GM21390 (cell line): ENCODE measurements around the gene LAX1.
"Not testable (repeated sequence)": the region's sequence is repeated elsewhere in the genome, so short reads cannot be mapped to it uniquely, and the experiment has no call there.

Experiments
- ATAC-seq: cut with Tn5 transposase; IDR thresholded peaks from one replicate; pipeline ENCODE4 v1.9.1; 2021; ENCODE audit not compliant: unreplicated experiment

Gene LAX1, protein sequence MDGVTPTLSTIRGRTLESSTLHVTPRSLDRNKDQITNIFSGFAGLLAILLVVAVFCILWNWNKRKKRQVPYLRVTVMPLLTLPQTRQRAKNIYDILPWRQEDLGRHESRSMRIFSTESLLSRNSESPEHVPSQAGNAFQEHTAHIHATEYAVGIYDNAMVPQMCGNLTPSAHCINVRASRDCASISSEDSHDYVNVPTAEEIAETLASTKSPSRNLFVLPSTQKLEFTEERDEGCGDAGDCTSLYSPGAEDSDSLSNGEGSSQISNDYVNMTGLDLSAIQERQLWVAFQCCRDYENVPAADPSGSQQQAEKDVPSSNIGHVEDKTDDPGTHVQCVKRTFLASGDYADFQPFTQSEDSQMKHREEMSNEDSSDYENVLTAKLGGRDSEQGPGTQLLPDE

DNA sequence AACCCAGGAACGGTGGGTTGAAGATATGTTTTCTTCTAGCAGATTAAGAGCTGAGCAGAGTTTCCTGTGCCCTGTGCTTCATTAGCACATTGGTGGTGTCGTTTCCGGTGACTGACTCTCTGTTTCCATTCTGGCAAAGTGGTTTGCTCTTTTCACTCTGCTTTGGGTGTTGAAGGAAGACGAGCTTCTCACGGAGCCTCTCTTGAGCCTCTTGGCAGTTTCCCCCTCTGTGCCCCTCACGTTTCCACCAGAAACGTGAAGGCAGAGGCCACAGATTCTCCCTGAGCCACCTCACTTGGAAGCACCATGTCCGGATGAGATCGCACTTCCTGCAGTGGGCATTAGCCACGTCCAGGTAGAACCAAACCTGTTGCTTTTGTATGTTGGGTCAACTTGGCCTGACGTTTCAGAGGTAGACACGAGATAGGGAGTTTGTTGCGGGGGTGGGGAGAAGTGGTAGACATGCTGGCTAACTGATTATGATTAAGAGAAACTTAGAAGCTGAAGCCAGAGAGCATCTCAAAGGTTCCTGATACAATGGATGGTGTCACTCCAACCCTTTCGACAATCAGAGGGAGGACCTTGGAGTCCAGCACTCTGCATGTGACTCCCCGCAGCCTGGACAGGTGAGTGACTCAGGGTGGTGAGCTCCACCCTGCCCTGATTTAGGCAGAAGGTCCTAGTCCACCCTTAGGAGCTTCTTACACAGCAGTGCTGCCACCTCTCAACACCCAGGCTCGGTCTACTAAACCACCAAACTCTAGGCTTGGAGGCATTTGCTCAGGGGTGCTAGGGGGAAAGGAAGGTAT, at the start of gene LAX1:
TSS of gene LAX1 (plus strand) at position 155 of the 809 bp plus-strand sequence. CDS start at position 538, 383 bp downstream.
- ATAC-seq: no peak

DNA sequence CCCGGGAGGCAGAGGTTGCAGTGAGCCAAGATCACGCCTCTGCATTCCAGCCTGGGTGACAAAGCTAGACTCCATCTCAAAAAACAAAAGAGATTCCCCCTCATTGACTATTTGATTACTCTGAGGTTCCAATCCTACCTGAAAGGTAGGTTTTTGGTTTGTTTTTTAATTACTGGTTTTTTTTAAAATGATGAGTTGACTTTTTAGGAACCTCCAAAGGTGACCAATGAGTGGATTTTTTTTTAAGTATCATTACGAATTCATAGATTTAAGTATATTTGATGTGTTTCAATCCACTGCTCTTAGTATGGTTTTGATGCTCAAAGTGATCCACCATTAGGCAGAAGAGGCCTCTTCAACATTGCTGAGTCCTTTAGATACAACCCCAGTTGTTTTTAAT, 47.9 kb upstream of the LAX1 start:
- ATAC-seq: no peak

DNA sequence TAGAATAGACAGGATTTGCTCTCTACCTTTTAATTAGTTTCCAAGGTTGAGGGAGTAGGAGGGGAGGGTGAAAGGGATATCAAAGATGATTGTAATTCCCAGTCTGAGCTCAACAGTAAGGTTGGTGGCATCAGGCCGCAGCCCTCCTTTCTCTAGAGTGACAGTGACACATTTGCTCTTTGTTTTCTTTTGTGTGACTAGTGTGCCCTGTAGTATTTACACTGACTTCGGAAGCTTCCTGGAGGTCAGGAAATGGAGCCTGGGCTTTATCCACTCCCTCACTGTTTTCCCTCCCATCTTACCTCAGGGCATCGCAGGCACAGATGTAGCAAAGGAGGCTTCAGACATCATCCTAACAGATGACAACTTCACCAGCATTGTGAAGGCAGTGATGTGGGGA, 44.7 kb upstream of the LAX1 start:
- ATAC-seq: no peak

DNA sequence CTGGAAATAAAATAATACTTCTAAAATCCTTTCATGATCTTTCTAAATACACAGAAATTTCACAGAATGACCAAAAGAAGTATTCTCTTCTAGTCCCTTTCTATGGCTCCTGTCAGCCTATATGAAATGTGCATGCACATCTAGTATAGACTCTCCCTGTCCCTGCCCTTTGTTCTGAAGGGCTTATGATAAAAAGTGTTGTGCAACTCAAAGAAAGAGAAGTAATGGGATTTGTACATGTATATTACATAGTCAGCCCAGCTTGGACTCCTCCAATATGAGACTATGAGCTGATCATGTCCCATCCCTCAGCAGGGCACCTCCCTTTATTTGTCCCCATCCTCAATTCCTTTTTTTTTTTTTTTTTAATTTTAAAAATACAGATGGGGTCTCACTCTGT, 42.1 kb upstream of the LAX1 start:
- ATAC-seq: no peak

DNA sequence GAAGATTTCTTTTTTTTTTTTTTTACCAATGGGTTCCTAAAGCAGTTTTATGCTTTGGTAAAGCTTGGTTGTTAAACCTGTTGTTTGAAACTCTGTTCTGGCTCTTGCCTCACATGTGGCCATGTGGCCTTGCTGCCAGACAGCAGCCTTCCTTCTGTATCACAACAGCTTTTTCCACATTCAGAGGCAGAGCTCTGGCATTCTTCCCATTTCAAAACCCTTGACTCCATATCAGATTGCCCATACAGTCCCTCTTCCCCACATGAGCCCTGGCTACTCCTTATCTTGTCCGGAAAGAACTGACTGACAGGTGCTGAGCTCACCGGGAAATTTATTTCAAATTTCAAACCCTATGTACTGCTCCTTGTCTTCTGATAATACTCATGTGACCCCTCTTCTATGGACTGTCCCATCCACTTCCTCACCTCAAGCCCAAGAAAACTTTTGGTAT, 38.5 kb upstream of the LAX1 start:
- no peak for ATAC-seq

DNA sequence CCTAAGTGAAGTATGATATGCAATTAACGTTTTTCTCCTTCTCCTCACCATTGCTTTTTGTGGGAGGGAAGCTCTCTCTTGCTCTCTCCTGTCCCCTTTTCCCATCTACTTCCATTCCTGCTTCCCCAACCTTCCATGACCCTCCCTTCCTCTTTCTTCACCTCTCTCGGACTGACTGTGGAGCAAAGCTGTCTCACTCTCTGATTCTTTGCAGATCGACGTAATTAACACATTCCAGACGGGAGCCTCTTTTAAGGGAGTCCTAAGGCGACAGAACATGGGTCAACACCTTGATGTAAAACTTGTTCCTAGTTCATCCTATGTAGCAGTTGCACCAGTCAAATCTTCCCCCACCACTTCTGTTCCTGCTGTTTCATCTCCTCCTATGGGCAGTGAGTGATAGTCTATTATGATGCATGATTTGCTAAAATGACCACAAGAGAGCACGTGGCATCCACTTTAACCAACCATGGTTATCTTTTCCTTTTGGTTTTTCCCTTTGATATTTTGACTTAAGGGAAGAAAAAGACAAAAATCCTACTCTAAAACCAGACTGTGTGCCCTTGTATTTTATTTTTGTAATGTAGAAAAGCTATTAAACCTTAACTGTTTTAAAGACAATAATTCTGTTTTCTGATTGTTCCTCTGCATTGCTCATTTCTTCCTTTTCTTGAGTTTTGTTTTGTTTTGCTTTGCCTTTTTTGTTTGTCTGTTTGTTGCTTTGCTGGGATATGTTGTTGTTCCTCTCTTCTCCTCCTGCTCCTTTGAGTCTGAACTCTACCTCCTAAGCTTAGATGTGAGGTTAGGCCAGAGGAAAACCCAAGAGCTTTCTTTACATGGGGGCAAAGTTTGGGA, 31.7 kb upstream of the LAX1 start:
- ATAC-seq: no peak

DNA sequence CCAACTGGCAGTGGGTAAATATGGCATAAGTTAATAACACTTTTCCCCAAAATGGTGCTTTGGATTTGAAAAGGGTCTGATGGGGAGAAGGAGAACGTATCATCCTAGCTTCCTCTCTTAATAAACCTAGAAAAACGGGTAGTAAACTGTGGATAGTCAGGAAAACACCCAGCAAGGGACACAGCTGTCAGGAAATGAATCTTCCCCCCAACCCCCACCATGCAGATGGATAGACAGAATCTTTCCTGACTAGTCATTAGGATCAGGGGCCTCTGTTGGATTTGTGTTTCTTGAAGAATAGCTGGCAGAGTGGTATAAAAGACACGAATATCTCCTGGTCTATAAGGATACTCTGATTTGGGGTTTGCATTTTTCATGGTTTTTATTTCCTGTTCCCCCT, 22.5 kb upstream of the LAX1 start:
- ATAC-seq: no peak

DNA sequence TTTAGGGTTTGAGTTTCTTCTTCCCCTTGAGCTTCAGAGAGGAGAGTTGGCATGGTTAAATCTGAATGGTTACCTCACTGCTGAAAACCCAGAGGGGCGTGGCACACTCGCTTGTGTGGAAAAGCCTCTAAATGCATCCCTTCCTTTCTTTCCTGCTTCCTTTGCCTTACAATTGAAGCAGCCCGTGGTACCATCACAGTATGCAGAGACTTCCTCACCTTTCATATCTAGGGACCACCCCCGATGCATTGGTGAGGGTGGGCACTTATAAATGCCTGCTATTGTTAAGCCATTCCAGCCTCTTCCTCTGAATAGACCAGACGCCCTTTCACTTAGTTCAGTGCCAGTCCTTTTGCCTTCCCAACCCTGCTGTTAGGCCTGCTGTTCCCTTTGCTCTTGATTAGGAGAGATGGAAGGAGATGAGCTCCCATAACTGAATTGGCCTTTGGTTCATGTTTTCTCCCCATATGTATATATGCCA, 21.9 kb upstream of the LAX1 start:
- no peak for ATAC-seq

DNA sequence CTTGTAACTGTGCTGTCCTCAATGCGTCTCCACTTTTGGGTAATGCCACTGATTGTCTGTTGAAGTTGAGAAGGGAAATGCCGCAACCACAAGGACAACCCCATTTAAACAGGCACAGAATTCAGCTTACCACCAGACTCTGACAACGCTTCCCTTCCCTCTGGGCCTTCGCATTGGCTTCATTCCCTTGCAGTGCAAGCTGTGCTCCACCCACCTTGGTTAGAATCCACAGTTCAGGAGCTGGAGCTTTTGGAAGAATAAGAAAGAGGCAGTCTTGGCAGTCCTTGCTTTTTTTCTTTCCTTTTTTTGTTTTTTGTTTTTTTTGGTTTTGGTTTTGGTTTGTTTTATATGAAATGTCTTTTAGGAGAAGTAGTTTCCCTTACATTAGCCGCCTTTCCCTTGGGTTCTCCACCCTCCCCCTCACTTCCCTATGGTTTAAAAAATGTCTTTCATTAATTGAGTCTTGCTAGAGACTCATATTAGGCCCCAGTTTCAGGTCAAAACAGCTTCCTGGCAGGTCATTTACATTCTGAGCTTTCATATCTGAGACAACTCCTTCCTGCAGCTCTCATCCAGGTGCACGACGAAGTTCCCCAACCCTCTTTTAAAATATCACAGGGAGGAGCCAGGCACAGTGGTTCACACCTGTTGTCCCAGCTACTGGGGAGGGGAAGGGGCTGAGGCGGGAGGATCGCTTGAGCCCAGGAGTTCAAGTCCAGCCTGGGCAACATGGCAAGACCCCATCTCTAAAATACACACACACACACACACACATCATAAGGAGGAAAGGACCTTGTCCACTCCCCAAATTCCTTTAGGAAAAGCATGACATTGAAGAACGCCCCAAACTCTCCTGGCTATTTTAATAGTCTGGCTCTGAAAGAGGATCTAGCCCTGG, 20.7 kb upstream of the LAX1 start:
- no peak for ATAC-seq

DNA sequence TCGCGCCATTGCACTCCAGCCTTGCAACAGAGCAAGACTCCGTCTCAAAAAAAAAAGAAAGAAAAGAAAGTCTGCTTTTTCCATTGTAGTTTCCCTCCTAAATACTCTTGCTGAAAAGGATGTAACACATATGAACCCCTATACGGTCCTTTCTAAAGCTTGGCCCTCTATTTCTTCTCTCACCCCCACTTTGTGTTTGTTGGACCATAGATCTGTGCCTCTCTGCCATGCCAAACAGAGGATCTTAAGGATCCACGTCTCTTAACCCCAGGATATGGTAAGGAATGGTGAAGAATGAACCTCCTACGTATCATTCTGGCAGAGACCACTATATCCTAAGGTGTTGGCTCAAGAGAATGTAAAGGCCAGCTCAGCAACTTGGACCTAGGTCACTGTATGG, 18.7 kb upstream of the LAX1 start:
- no peak for ATAC-seq

DNA sequence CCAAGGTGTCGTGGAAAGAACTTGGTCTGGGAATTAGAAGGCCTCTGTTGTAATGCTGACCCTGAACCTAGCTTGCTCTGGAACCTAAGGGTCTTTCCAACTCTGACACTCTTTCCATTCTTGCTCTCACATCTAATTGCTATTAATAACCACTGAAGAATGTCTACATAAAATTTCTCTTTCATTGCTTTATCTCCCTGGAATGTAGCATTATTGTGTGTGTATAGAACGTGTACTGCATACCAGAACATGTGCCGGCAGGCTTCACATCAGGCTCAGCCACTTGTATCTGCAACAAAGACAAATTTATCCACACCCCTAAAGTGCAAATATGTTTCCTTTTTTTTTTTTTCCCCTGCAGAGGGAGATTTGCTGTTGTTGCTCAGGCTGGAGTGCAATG, 13.9 kb upstream of the LAX1 start:
- no peak for ATAC-seq

DNA sequence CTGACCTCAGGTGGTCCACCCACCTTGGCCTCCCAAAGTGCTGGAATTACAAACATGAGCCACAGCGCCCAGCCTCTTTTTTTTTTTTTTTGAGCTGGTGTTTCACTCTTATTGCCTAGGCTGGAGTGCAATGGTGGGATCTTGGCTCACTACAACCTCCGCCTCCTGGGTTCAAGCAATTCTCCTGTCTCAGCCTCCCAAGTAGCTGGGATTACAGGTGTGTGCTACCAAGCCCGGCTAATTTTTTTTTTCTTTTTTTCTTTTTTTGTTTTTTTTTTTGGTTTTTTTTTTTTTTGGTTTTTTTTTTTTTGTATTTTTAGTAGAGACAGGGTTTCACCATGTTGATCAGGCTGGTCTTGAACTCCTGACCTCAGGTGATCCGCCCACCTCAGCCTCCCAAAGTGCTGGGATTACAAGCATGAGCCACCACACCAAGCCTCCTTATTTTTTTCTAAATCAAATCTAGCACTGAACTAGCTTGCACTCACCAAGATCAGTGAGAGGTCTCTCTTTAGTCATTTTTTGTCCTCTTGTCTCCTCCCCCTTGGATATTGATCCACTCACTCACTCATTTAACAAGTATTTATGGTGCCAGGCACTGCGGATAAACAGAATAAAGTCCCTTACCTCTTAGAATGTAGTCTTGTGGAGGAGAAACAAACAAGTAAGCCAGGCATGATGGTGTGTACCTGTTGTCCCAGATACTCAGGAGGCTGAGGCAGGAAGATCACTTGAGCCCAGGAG, 13.2 kb upstream of the LAX1 start:
- ATAC-seq: not testable (repeated sequence)

DNA sequence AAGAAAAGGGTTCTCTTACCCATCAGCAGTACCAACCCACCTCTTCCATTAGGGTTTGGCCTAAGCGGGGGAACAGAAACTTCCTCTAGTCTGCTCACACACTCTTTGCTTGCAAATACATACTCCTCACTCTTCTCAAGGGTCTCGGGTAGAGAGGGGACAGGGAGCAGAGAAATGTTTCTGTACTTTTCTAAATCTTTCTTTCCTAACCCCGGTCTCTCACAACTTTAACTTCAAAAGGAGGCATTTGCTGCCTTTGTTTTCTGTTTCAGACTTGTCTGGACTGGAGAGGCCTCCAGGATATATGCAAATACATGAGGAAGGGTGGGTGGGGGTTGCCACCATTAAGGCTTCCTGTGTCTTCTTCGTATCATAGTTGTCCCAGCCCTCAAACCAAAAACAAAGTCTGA, 10.5 kb upstream of the LAX1 start:
- ATAC-seq: peak; percentile 83

DNA sequence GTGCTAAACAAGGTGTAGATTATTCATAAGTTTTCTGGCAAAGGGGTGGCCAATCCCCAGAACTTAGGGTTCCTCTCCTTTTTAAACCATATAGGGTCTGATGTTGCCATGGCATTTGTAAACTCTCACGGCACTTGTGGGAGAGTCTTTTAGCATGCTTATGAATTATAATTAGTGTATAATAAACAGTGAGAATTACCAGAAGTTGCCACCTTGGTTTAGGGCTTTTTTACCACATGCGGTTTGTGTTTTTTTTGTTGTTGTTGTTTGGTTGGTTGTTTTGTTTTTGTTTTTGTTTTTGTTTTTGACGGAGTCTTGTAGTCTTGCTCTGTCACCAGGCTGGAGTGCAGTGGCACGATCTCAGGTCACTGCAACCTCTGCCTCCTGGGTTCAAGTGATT, 8.9 kb upstream of the LAX1 start:
- no peak for ATAC-seq

DNA sequence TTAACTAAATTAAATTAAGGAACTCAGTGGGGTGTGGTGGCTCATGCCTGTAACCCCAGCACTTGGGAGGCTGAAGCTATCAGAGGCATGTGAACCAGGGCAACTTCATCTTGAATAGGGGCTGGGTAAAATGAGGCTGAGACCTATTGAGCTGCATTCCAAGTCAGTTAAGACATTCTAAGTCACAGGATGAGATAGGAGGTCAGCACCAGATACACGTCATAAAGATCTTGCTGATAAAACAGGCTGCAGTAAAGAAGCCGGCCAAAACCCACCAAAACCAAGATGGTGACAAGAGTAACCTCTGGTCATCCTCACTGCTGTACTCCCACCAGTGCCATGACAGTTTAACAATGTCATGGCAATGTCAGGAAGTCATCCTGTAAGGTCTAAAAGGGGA, 6.2 kb upstream of the LAX1 start:
- ATAC-seq: not testable (repeated sequence)

DNA sequence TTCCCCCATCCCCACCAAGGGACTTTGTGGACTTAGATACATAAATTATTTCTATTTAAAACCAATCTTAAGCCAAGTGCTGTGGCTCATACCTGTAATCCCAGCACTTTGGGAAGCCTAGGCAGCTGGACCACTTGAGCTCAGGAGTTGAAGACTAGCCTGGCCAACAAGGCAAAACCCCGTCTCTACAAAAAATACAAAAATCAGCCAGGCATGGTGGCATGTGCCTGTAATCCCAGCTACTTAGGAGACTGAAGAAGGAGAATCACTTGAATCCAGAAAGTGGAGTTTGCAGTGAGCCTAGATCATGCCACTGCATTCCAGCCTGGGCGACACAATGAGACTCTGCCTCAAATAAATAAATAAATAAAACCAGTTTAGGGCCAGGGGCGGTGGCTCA, 4.5 kb upstream of the LAX1 start:
- no peak for ATAC-seq

DNA sequence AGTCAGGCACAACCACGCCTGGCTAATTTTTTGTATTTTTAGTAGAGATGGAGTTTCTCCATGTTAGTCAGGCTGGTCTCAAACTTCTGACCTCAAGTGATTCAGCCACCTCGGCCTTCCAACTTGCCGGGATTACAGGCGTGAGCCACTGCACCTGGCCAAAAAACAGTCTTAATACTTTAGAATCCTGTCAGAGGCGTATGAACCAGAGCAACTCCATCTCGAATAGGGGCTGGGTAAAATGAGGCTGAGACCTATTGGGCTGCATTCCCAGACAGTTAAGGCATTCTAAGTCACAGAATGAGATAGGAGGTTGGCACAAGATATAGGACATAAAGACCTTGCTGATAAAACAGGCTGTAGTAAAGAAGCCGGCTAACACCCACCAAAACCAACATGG, 3.0 kb upstream of the LAX1 start:
- ATAC-seq: not testable (repeated sequence)

DNA sequence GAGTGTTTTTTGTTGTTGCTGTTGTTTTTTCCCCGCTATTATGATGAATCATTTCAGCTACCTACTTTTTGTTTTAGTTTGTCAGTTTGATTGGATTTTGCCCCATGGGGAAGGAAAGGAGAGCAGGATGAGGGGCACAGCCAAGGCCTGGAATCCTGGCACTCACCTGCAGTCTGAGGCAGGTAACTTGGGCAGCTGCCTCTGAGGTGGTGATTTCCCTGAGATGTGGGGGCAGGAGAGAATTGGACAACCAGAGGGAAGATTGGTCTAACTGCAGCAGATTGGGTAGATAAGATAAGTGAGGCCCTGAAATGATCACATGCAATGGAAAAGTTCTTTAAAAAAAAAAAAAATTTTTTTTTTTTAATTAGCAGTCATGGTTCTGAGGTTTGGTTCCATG, 1.5 kb upstream of the LAX1 start:
- no peak for ATAC-seq
